SK-N-SH treated with all-trans-retinoic acid at 6 μM for 48 hours (cell line): Measurements from ENCODE around the gene CPLANE2.

Experiments
- ATAC-seq: fragments of 200-7000 bp; cut with Tn5 transposase; 3 replicates; pipeline ENCODE4 v1.9.1; 2020; ENCODE audit warnings: mild to moderate bottlenecking, moderate library complexity
- ARNTL ChIP-seq: fragments of 450-650 bp; formaldehyde crosslinking; IDR thresholded peaks from 2 replicates; pipeline ENCODE4 v1.5.0; 2020; ENCODE audit warnings: low read depth, mild to moderate bottlenecking, moderate library complexity, borderline replicate concordance
- BACH2 ChIP-seq: fragments of 250-450 bp; sonication (Bioruptor Pico); IDR thresholded peaks from 2 replicates; pipeline ENCODE4 v1.9.0; 2021; ENCODE audit warnings: mild to moderate bottlenecking, borderline replicate concordance
- CSDC2 ChIP-seq: fragments of 250-450 bp; sonication (Bioruptor Pico); IDR thresholded peaks from 2 replicates; pipeline ENCODE4 v1.5.0; 2020; ENCODE audit warnings: mild to moderate bottlenecking, moderate library complexity
- ESRRG ChIP-seq: fragments of 250-450 bp; sonication (Bioruptor Pico); IDR thresholded peaks from 2 replicates; pipeline ENCODE4 v1.6.1; 2021; ENCODE audit warnings: mild to moderate bottlenecking
- ISL1 ChIP-seq: fragments of 250-450 bp; sonication (Bioruptor Pico); IDR thresholded peaks from 2 replicates; pipeline ENCODE4 v2.1.2; 2022; ENCODE audit warnings: mild to moderate bottlenecking, moderate library complexity
- OSR1 ChIP-seq: fragments of 250-450 bp; sonication (Bioruptor Pico); IDR thresholded peaks from 2 replicates; pipeline ENCODE4 v1.8.0; 2022; ENCODE audit warnings: moderate library complexity, mild to moderate bottlenecking, inconsistent platforms
- PPARA ChIP-seq: fragments of 250-450 bp; sonication (Bioruptor Pico); IDR thresholded peaks from 2 replicates; pipeline ENCODE4 v1.5.0; 2020; ENCODE audit warnings: mild to moderate bottlenecking, borderline replicate concordance
- RARB ChIP-seq: fragments of 250-450 bp; sonication (Bioruptor Pico); IDR thresholded peaks from 2 replicates; pipeline ENCODE4 v1.8.0; 2021; ENCODE audit warnings: mild to moderate bottlenecking, moderate library complexity
- SNAI2 ChIP-seq: fragments of 250-450 bp; sonication (Bioruptor Pico); IDR thresholded peaks from 2 replicates; pipeline ENCODE4 v1.5.0; 2020; ENCODE audit warnings: mild to moderate bottlenecking, moderate library complexity
- TOX ChIP-seq: fragments of 250-450 bp; sonication (Bioruptor Pico); IDR thresholded peaks from 2 replicates; pipeline ENCODE4 v1.8.0; 2021; ENCODE audit warnings: mild to moderate bottlenecking, moderate library complexity, borderline replicate concordance
- ZC3H10 ChIP-seq: fragments of 250-450 bp; sonication (Bioruptor Pico); IDR thresholded peaks from 2 replicates; pipeline ENCODE4 v1.5.1; 2021; ENCODE audit warnings: mild to moderate bottlenecking, moderate library complexity
- ZFP3 ChIP-seq: fragments of 250-450 bp; sonication (Bioruptor Pico); IDR thresholded peaks from 2 replicates; pipeline ENCODE4 v1.5.0; 2020; ENCODE audit warnings: mild to moderate bottlenecking, moderate library complexity
- ZFP30 ChIP-seq: fragments of 450-650 bp; formaldehyde crosslinking; IDR thresholded peaks from 2 replicates; pipeline ENCODE4 v1.5.0; 2022; ENCODE audit warnings: mild to moderate bottlenecking, moderate library complexity
- ZNF565 ChIP-seq: fragments of 450-650 bp; formaldehyde crosslinking; conservative IDR thresholded peaks from 2 replicates; pipeline ENCODE4 v1.5.0; 2020; ENCODE audit warnings: low read depth, mild to moderate bottlenecking, moderate library complexity
- ZNF70 ChIP-seq: fragments of 450-650 bp; formaldehyde crosslinking; IDR thresholded peaks from 2 replicates; pipeline ENCODE4 v1.5.0; 2020; ENCODE audit warnings: mild to moderate bottlenecking, moderate library complexity
- ZNF8 ChIP-seq: fragments of 450-650 bp; formaldehyde crosslinking; IDR thresholded peaks from 2 replicates; pipeline ENCODE4 v1.5.0; 2020; ENCODE audit warnings: mild to moderate bottlenecking, moderate library complexity
- TF ChIP-seq, protein P1 (sequence below): fragments of 250-450 bp; sonication (Bioruptor Pico); IDR thresholded peaks from 2 replicates; pipeline ENCODE4 v1.8.0; 2020; ENCODE audit warnings: mild to moderate bottlenecking, moderate library complexity, borderline replicate concordance
- TF ChIP-seq, protein P2 (sequence below): fragments of 250-450 bp; sonication (Bioruptor Pico); IDR thresholded peaks from 2 replicates; pipeline ENCODE4 v1.8.0; 2021; ENCODE audit warnings: low read depth, mild to moderate bottlenecking, moderate library complexity, borderline replicate concordance
- TF ChIP-seq, protein P3 (sequence below): fragments of 250-450 bp; sonication (Bioruptor Pico); IDR thresholded peaks from 2 replicates; pipeline ENCODE4 v1.5.1; 2021; ENCODE audit warnings: mild to moderate bottlenecking, moderate library complexity
- TF ChIP-seq, protein P4 (sequence below): fragments of 250-450 bp; sonication (Bioruptor Pico); IDR thresholded peaks from 2 replicates; pipeline ENCODE4 v1.5.1; 2020; ENCODE audit warnings: low read depth, mild to moderate bottlenecking, moderate library complexity
- TF ChIP-seq, protein P5 (sequence below): fragments of 250-450 bp; sonication (Bioruptor Pico); IDR thresholded peaks from 2 replicates; pipeline ENCODE4 v1.5.0; 2020; ENCODE audit warnings: mild to moderate bottlenecking, moderate library complexity

The CPLANE2 gene

DNA sequence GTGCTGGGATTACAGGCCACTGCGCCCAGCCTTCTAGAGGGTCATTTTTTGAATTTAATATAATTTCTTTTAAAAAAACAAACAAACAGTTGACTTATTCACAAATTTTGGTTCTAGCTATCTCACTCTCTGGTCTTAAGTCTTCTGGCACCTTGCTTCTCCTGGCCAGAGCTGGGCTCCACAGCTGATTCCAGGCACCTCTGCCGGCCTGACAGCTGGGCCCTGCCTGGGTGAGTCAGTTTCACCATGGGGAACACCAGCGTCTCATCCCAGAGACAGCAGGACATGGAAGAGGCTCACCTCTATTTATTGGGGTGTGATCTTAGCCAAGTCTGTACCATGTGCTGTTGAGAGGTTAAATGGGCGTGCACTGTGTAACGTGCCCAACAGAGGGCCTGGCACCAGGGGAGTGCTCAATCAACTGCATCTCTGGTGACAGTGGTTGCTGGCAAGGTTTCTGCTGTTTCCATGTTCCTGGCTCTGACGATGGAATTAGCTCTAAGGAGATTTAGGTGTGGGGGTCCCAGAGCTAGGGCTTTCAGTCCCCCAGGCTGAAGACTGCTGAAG lies 956 bp downstream of the CPLANE2 start:
- TF ChIP-seq, protein P1, sequence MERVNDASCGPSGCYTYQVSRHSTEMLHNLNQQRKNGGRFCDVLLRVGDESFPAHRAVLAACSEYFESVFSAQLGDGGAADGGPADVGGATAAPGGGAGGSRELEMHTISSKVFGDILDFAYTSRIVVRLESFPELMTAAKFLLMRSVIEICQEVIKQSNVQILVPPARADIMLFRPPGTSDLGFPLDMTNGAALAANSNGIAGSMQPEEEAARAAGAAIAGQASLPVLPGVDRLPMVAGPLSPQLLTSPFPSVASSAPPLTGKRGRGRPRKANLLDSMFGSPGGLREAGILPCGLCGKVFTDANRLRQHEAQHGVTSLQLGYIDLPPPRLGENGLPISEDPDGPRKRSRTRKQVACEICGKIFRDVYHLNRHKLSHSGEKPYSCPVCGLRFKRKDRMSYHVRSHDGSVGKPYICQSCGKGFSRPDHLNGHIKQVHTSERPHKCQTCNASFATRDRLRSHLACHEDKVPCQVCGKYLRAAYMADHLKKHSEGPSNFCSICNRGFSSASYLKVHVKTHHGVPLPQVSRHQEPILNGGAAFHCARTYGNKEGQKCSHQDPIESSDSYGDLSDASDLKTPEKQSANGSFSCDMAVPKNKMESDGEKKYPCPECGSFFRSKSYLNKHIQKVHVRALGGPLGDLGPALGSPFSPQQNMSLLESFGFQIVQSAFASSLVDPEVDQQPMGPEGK (CRISPR knock-in tag): no peak
- TF ChIP-seq, protein P2, sequence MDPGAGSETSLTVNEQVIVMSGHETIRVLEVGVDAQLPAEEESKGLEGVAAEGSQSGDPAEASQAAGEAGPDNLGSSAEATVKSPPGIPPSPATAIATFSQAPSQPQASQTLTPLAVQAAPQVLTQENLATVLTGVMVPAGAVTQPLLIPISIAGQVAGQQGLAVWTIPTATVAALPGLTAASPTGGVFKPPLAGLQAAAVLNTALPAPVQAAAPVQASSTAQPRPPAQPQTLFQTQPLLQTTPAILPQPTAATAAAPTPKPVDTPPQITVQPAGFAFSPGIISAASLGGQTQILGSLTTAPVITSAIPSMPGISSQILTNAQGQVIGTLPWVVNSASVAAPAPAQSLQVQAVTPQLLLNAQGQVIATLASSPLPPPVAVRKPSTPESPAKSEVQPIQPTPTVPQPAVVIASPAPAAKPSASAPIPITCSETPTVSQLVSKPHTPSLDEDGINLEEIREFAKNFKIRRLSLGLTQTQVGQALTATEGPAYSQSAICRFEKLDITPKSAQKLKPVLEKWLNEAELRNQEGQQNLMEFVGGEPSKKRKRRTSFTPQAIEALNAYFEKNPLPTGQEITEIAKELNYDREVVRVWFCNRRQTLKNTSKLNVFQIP (CRISPR knock-in tag): no peak
- TF ChIP-seq ARNTL (CRISPR knock-in tag): no peak
- TF ChIP-seq PPARA (CRISPR knock-in tag): no peak
- TF ChIP-seq, all 23 proteins: peak for 0
- ATAC-seq: peak; percentile 79

DNA sequence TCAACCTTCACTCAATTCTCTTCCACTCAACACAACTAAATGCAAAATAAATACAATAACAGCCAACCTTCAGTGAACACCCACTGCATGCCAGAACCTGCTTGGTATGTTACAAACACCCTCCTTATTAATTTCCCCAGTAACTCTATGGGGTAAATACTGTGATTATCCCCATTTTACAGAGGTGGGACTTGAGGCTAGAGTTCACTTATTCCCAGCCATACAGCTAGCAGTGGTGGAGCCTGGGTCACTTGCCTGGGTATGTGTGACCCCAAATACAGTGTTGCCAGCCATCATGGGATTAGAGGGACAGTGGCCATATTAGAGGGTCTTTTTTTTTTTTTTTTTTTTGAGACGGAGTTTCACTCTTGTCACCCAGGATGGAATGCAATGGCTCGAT lies 1.6 kb downstream of the CPLANE2 start:
- TF ChIP-seq, protein P3, sequence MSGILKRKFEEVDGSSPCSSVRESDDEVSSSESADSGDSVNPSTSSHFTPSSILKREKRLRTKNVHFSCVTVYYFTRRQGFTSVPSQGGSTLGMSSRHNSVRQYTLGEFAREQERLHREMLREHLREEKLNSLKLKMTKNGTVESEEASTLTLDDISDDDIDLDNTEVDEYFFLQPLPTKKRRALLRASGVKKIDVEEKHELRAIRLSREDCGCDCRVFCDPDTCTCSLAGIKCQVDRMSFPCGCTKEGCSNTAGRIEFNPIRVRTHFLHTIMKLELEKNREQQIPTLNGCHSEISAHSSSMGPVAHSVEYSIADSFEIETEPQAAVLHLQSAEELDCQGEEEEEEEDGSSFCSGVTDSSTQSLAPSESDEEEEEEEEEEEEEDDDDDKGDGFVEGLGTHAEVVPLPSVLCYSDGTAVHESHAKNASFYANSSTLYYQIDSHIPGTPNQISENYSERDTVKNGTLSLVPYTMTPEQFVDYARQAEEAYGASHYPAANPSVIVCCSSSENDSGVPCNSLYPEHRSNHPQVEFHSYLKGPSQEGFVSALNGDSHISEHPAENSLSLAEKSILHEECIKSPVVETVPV: no peak
- TF ChIP-seq CSDC2 (CRISPR knock-in tag): no peak
- no peak for TF ChIP-seq TOX
- no peak for TF ChIP-seq ISL1 (CRISPR knock-in tag)
- no peak for ATAC-seq

DNA sequence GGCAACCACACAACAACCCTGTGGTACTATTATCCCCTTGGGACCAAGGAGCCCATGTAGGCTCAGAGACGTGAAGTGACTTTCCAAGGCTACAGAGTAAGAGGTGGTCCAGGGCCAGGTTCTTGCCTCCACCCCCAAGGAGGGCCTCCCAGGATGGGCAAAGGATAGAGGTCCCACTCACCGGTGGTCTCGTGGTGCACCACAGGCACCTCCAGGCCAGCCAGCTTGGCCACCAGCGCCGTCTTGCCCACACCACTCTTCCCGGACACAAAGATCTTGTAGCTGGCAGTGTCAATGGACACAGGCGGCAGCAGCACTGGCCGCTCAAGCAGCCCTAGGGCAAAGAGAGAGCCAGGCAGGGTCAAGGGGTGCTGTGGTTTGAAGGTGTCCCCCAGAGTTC lies 3.6 kb downstream of the CPLANE2 start:
- no peak for ATAC-seq
- TF ChIP-seq ESRRG (CRISPR knock-in tag) (no peak), CSDC2 (CRISPR knock-in tag) (no peak), PPARA (CRISPR knock-in tag) (no peak), ARNTL (CRISPR knock-in tag) (no peak), OSR1 (CRISPR knock-in tag) (no peak), ZNF70 (CRISPR knock-in tag) (no peak), ZFP30 (CRISPR knock-in tag) (no peak), SNAI2 (CRISPR knock-in tag) (no peak), ZC3H10 (no peak), ZNF565 (no peak), BACH2 (CRISPR knock-in tag) (no peak), ZNF8 (CRISPR knock-in tag) (no peak), RARB (CRISPR knock-in tag) (no peak), ZFP3 (CRISPR knock-in tag) (no peak)
- TF ChIP-seq, protein P4, sequence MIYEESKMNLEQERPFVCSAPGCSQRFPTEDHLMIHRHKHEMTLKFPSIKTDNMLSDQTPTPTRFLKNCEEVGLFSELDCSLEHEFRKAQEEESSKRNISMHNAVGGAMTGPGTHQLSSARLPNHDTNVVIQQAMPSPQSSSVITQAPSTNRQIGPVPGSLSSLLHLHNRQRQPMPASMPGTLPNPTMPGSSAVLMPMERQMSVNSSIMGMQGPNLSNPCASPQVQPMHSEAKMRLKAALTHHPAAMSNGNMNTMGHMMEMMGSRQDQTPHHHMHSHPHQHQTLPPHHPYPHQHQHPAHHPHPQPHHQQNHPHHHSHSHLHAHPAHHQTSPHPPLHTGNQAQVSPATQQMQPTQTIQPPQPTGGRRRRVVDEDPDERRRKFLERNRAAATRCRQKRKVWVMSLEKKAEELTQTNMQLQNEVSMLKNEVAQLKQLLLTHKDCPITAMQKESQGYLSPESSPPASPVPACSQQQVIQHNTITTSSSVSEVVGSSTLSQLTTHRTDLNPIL: no peak
- TF ChIP-seq, protein P2 (CRISPR knock-in tag): no peak
- TF ChIP-seq, protein P1 (CRISPR knock-in tag): no peak
- TF ChIP-seq, protein P3: no peak
- TF ChIP-seq, protein P5, sequence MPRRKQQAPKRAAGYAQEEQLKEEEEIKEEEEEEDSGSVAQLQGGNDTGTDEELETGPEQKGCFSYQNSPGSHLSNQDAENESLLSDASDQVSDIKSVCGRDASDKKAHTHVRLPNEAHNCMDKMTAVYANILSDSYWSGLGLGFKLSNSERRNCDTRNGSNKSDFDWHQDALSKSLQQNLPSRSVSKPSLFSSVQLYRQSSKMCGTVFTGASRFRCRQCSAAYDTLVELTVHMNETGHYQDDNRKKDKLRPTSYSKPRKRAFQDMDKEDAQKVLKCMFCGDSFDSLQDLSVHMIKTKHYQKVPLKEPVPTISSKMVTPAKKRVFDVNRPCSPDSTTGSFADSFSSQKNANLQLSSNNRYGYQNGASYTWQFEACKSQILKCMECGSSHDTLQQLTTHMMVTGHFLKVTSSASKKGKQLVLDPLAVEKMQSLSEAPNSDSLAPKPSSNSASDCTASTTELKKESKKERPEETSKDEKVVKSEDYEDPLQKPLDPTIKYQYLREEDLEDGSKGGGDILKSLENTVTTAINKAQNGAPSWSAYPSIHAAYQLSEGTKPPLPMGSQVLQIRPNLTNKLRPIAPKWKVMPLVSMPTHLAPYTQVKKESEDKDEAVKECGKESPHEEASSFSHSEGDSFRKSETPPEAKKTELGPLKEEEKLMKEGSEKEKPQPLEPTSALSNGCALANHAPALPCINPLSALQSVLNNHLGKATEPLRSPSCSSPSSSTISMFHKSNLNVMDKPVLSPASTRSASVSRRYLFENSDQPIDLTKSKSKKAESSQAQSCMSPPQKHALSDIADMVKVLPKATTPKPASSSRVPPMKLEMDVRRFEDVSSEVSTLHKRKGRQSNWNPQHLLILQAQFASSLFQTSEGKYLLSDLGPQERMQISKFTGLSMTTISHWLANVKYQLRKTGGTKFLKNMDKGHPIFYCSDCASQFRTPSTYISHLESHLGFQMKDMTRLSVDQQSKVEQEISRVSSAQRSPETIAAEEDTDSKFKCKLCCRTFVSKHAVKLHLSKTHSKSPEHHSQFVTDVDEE: no peak
